Nephron progenitor cell (in vitro differentiated cells): ENCODE data around the gene CENPU.
"Not testable (repeated sequence)": the region's sequence is repeated elsewhere in the genome, so short reads cannot be mapped to it uniquely, and the experiment has no call there.

ENCODE experiments used
- DNase-seq: peaks from one replicate; pipeline ENCODE4 v3.0.0; 2021
- H3K27ac Mint-ChIP-seq: 2 replicates; pipeline ENCODE4 v1.8.0; 2021; ENCODE audit warnings: mild to moderate bottlenecking, moderate library complexity, mixed read lengths
- H3K27me3 Mint-ChIP-seq: 2 replicates; pipeline ENCODE4 v1.8.0; 2021; ENCODE audit warnings: mild to moderate bottlenecking, low read depth, mixed read lengths; ENCODE audit not compliant: poor library complexity
- H3K36me3 Mint-ChIP-seq: 2 replicates; pipeline ENCODE4 v1.8.0; 2021; ENCODE audit warnings: low read depth, mixed read lengths
- H3K4me1 Mint-ChIP-seq: 2 replicates; pipeline ENCODE4 v1.8.0; 2021; ENCODE audit warnings: mixed read lengths
- H3K4me3 Mint-ChIP-seq: 2 replicates; pipeline ENCODE4 v1.8.0; 2021; ENCODE audit warnings: mild to moderate bottlenecking, moderate library complexity, mixed read lengths
- H3K9me3 Mint-ChIP-seq: 2 replicates; pipeline ENCODE4 v1.8.0; 2021; ENCODE audit warnings: mild to moderate bottlenecking, moderate library complexity, mixed read lengths
- TF ChIP-seq, protein P1 (sequence below): fragments of 200-600 bp; sonication (generic); IDR thresholded peaks from 2 replicates; pipeline ENCODE4 v1.5.0; 2021; ENCODE audit warnings: antibody characterized with exemption

CENPU gene

DNA sequence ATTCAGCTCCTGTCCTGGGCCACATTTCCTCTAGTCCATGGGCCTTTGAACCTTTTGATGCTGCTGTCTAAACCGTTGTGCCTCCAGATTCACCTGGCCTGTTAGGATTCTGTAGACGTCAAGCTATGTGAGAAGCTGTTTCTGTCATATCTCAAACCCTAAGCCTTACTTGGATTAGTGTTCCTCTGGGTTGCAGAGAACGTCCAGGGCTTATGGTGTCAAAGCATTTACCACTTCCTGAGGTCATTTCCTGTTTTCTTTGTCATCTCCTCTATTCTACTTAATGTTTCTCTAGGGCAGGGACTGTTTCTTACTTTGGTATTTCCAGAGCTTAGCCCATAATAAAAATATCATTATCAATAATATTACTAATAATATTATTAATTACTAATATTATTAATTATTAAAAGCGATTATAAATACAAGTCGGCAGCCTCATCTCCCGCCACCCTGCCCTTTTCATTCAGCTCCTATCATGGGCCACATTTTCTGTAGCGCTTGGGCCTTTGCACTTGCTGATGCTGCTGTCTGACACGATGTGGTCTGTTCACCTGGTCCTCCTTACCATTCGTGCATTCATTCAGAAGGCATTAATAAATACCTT lies 65.3 kb downstream of the CENPU start:
- DNase-seq = no peak
- TF ChIP-seq, protein P1, sequence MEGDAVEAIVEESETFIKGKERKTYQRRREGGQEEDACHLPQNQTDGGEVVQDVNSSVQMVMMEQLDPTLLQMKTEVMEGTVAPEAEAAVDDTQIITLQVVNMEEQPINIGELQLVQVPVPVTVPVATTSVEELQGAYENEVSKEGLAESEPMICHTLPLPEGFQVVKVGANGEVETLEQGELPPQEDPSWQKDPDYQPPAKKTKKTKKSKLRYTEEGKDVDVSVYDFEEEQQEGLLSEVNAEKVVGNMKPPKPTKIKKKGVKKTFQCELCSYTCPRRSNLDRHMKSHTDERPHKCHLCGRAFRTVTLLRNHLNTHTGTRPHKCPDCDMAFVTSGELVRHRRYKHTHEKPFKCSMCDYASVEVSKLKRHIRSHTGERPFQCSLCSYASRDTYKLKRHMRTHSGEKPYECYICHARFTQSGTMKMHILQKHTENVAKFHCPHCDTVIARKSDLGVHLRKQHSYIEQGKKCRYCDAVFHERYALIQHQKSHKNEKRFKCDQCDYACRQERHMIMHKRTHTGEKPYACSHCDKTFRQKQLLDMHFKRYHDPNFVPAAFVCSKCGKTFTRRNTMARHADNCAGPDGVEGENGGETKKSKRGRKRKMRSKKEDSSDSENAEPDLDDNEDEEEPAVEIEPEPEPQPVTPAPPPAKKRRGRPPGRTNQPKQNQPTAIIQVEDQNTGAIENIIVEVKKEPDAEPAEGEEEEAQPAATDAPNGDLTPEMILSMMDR = no peak
- Mint-ChIP-seq H3K27me3 (no peaks in the 10 kb centered on the region), H3K36me3 (peaks cover 47% of the 10 kb centered on the region), H3K4me3 (no peak overlapping the region), H3K4me1 (peaks cover 11% of the 10 kb centered on the region), H3K27ac (peak overlapping the region; percentile 59), H3K9me3 (no peaks in the 10 kb centered on the region)

GRCh38 chr4:184668096-184668495 lies 65.8 kb downstream of the CENPU start:
- Mint-ChIP-seq H3K4me1 (peaks cover 11% of the 10 kb centered on the region), H3K36me3 (peaks cover 46% of the 10 kb centered on the region), H3K27ac (peak overlapping the region; percentile 59), H3K9me3 (no peaks in the 10 kb centered on the region), H3K27me3 (no peaks in the 10 kb centered on the region), H3K4me3 (no peak overlapping the region)
- TF ChIP-seq, protein P1 = no peak
- no peak for DNase-seq

DNA sequence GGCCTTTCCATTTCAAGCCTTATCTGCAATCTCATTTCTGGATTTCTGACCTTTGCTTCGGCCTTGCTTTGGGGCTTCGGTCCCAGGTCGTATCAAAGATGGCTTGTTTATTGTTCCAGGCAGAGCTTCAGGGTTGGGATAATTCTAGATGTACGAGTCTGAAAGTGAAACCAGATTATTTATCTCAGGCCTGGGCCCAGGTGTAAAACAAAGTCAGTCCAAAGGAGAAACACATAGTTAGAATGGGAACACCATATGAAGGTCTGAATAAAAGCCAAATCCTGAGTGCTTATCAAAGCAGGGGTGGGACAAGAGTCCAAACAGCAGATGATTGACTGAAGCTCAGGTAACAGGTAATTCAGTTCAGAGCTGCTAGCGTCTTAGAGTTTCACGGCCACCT lies 67.2 kb downstream of the CENPU start:
- Mint-ChIP-seq H3K36me3 (peaks cover 34% of the 10 kb centered on the region), H3K9me3 (no peaks in the 10 kb centered on the region), H3K27me3 (no peaks in the 10 kb centered on the region), H3K4me3 (no peak overlapping the region), H3K27ac (peak overlapping the region; percentile 36), H3K4me1 (peaks cover 11% of the 10 kb centered on the region)
- no peak for DNase-seq
- TF ChIP-seq, protein P1 = no peak

GRCh38 chr4:184664445-184665210 lies 69.3 kb downstream of the CENPU start:
- H3K27ac Mint-ChIP-seq = no peak overlapping the region
- no peaks in the 10 kb centered on the region for H3K9me3 Mint-ChIP-seq
- no peaks in the 10 kb centered on the region for H3K27me3 Mint-ChIP-seq
- TF ChIP-seq, protein P1 = no peak
- no peak for DNase-seq
- peaks cover 31% of the 10 kb centered on the region for H3K36me3 Mint-ChIP-seq
- H3K4me3 Mint-ChIP-seq = no peak overlapping the region
- no peaks in the 10 kb centered on the region for H3K4me1 Mint-ChIP-seq

GRCh38 chr4:184662236-184662635 lies 71.7 kb downstream of the CENPU start:
- Mint-ChIP-seq H3K27me3 (no peaks in the 10 kb centered on the region), H3K27ac (no peak overlapping the region), H3K4me1 (no peaks in the 10 kb centered on the region), H3K4me3 (no peak overlapping the region), H3K36me3 (peaks cover 28% of the 10 kb centered on the region), H3K9me3 (no peaks in the 10 kb centered on the region)
- DNase-seq = no peak
- TF ChIP-seq, protein P1 = no peak

DNA sequence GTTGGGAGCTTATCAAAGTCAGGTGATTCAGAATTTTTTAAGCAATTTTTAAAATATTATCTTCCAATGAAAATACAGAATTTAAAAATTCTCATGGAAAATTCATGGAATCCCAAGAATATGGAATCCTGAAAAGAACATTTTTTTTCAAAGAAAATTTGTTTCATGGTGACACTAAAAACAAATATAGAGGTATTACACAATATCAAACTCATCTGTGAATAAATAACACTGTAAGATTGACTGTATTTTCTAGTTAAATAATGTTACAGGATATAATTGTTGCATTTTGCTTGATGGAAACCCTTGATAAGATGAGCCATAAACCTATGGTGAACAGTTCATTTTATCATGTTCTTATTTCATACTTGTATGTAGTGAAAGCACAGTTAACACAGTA lies 72.9 kb downstream of the CENPU start:
- no peaks in the 10 kb centered on the region for H3K9me3 Mint-ChIP-seq
- no peak overlapping the region for H3K4me3 Mint-ChIP-seq
- no peak for DNase-seq
- TF ChIP-seq, protein P1 = no peak
- H3K27ac Mint-ChIP-seq = no peak overlapping the region
- H3K36me3 Mint-ChIP-seq = peaks cover 28% of the 10 kb centered on the region
- no peaks in the 10 kb centered on the region for H3K4me1 Mint-ChIP-seq
- H3K27me3 Mint-ChIP-seq = no peaks in the 10 kb centered on the region

DNA sequence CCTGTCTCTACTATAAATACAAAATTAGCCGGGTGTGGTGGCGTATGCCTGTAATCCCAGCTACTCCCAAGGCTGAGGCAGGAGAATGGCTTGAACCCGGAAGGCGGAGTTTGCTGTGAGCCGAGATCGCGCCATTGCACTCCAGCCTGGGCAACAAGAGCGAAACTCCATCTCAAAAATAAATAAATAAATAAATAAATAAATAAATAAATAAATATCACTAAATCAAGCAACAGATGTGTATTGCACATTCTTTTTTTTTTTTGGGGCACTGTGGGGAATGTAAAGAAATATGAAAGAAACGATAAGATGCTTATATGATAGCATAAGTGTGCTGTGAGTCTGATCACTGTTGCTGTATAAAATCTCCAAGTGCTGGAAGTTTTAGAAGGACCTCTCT lies 76.1 kb downstream of the CENPU start:
- not testable (repeated sequence) for DNase-seq, H3K27ac Mint-ChIP-seq, H3K9me3 Mint-ChIP-seq, H3K4me1 Mint-ChIP-seq, H3K27me3 Mint-ChIP-seq, H3K4me3 Mint-ChIP-seq
- peaks cover 38% of the 10 kb centered on the region for H3K36me3 Mint-ChIP-seq
